Measurements from ENCODE around the gene SLC6A2.
"Not testable (repeated sequence)": the region's sequence is repeated elsewhere in the genome, so short reads cannot be mapped to it uniquely, and the experiment has no call there.

SLC6A2 gene

DNA sequence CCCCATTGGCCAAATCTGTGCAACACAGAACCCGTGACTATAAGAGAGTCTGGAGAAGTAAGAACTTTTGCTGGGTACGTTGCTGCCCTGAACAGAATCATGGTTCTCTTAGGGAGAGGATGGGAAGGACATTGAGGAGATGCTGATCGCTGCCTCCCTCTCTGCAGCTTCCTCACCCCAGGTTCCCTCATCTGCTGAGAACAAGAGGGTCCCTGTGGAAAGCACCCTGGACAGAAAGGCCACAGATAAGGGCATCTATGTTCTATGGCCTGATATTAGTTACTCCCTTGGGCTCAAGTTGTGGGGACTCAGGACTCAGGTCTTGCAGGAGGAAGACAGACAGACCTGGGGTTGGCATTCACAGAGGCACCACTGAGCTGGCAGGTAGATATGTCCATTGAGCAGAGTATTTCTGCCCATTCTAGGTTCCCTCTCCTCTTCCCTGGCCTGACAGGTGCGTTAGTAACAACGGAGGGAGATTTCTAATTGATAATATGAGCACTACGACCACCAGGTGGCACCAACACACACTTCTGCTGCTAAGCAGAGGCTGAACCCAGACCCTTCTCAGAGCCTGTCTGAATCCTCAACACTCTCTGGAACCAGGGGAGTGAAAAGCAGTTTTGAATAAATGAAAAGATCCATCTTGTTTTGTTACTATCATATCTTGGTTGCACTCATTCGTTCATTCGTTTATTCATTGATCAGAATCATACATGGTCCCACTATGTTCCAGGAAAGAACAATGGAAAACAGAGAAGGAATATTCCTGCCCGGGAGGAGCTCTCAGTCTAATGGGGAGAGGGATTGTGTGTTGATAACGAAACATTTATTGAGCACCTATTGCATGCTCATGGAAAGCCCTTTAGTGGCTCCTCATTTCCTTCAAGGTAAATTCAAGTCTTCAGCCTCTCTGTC lies 56.4 kb downstream of the SLC6A2 start:
- peak; percentile 35 for DNase-seq (ENCODE audit: low read depth)

DNA sequence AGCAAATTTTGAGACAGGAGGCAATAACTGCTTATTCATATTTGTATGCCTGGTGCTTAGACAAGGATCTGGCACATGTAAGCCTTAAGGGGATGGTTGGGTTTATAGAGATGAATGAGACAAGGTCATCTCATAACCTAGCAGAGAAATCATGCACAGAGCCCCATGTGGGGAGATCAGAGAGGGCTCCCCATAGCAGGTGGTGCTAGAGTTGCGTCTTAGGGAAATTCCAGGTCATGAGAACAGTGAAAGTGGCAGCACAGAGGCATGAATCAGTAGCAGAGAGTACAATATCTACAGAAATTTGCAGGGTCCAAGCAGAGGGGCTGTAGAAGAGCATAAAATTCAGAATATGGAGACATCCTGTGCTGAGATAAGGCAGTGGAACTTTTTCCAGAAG lies 57.3 kb downstream of the SLC6A2 start:
- DNase-seq (ENCODE audit: low read depth) = no peak

GRCh38 chr16:55717326-55717725 lies 61.5 kb downstream of the SLC6A2 start:
- no peak for DNase-seq (ENCODE audit: low read depth)

DNA sequence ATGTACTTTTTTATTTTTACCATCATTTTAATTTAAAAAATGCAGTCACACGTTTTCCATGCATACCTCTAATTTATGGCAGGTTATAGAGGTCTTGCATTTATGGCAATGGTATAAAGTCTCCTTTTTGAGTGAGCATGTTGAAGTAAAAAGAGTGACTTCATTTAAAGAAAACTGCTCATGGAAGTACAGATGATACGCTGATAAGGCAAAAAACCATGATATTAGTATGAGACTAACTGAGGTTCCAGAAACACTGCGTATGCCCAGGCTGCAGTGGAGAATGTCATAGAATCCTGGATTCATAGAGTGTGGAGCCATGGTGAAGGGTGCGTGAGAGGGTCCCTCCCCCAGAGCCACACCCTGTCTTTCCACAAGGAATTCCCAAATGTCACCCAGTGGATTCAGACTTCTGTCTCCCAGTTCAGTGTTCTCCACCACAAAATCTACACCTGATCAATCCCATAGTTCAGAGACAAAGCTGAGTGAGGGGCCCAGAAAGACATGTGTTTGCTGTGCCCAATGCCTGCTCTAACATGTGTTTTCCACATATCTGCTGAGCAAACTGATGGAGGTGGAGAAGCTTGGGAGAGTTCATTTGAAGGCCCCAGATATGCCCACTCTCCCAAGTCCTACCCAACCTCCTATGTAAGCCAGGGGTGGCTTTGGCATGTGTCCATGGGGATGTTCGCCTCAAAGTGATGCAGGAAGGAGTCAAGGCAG lies 69.4 kb downstream of the SLC6A2 start:
- DNase-seq (ENCODE audit: low read depth) = no peak

GRCh38 chr16:55728797-55729196 lies 73.0 kb downstream of the SLC6A2 start:
- no peak for DNase-seq (ENCODE audit: low read depth)

DNA sequence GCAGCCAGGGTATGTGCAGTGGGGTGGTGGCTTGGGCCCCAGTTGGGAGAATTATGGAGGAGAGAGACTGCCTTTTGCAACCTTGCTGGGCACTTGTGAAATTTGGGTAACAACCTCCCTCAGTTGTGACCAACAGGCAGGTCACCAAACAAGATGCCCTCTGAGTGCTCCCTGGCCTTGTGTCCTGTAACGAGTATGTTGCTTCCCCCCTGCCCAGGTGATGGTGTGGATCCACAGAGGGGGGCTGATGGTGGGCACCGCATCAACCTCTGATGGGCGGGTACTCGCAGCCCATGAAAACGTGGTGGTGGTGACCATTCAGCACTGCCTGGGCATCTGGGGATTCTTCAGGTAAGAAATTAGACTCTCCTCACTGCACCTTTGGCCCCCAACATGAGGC lies 74.3 kb downstream of the SLC6A2 start:
- DNase-seq (ENCODE audit: low read depth) = no peak

DNA sequence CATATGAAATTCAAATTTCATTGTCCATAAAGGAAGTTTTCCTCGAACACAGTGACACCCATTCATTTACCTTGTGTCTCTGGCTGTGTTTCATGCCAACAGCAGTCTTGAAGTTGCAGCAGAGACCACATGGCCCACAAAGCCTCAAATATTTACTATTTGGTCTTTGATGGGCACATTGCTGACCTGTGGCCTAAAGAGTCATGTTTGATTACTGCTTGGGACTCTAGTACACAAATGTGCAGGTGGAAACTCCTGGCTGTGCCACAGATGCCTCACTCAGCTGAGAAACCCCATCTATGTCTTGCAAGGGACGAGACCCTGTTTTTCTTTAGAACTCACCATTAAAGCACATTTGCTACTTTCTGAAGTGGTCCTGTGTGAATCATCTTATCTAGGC lies 76.7 kb downstream of the SLC6A2 start:
- DNase-seq (ENCODE audit: low read depth) = no peak

- no peak for DNase-seq (ENCODE audit: low read depth)
Observed at GRCh38 chr16:55734665-55735064, 78.9 kb downstream of the SLC6A2 start.

GRCh38 chr16:55735120-55735781 lies 79.5 kb downstream of the SLC6A2 start:
- no peak for DNase-seq (ENCODE audit: low read depth)

DNA sequence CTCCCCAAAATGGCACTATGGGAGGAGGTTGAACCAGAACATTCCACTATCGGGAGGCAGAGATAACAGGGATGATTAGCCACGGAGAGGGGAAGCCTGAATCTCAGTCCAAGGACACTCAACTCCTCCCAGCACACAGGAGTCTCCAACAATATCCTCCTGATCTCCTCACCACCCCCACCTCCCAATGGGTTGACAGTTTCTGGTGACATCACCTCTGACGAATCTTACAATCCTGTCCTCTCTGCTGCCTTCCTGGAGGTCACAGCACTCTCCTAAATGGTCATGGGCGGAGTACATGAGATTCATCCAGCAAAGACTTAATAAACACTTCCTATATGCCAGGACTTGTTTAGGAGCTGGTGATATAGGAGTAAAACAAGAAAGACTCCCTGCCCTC lies 80.9 kb downstream of the SLC6A2 start:
- DNase-seq (ENCODE audit: low read depth) = no peak

- DNase-seq (ENCODE audit: low read depth) = no peak
Observed at GRCh38 chr16:55737318-55737717, 81.5 kb downstream of the SLC6A2 start.

- no peak for DNase-seq (ENCODE audit: low read depth)
Observed at GRCh38 chr16:55737966-55738365, 82.2 kb downstream of the SLC6A2 start.

DNA sequence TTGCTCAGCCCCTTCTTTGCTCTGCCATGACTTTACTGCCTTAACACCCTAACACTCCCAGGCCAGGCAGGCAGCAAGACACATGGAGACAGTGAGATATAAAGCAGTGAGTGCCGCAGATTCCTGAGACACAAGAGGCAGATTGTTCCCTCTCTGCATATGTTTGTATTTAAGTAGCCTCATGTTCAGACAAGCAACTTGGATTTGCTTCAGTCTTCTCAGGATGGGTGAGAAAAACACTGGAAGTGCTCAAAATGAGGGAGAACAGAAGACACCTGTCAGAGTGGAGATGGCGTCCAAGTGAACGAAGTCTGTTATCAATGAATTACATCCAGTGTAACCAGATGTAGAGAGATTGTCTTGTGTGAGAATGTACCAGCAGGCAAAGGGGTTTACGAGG lies 90.3 kb downstream of the SLC6A2 start:
- DNase-seq (ENCODE audit: low read depth) = no peak

GRCh38 chr16:55747785-55748184 lies 92.0 kb downstream of the SLC6A2 start:
- DNase-seq (ENCODE audit: low read depth) = no peak

- DNase-seq (ENCODE audit: low read depth) = not testable (repeated sequence)
Observed at GRCh38 chr16:55752465-55753144, 96.8 kb downstream of the SLC6A2 start.

- not testable (repeated sequence) for DNase-seq (ENCODE audit: low read depth)
Observed at GRCh38 chr16:55753145-55753631, 97.4 kb downstream of the SLC6A2 start.
